ENCODE data around the gene NUDT3. TPM values are rescaled to one million over a fixed set of nuclear protein-coding genes. Genes with fewer than 3 reads are reported as not detected.

NUDT3 gene
- total and polyA plus RNA-seq, 9 donors = 16.0 to 60.7 (median 50.2) TPM

GRCh38 chr6:34437644-34437970 lies 45.1 kb upstream of the NUDT3 start:
- DNase-seq = no peak
- H3K4me3 ChIP-seq = no peak overlapping the region
- no peak for TF ChIP-seq EP300 (IDR thresholded peaks at IDR 0.05)
- TF ChIP-seq POLR2A (IDR thresholded peaks at IDR 0.05) = no peak
- no peak for TF ChIP-seq CTCF (IDR thresholded peaks at IDR 0.05)
- no peak overlapping the region for H3K27ac ChIP-seq
- H3K36me3 ChIP-seq = no peaks in the 10 kb centered on the region
- H3K4me1 ChIP-seq (ENCODE audit: insufficient read depth) = no peaks in the 10 kb centered on the region
- no peaks in the 10 kb centered on the region for H3K9me3 ChIP-seq
- 57 to 77% (median 70%) methylated on average over 1 of the region's 1 CpG for WGBS, 3 donors
- intact Hi-C loops (cut with DNase I) = no loop called here
- no peaks in the 10 kb centered on the region for H3K27me3 ChIP-seq

GRCh38 chr6:34436803-34437643 lies 44.6 kb upstream of the NUDT3 start:
- no peak for TF ChIP-seq EP300 (IDR thresholded peaks at IDR 0.05)
- TF ChIP-seq CTCF (IDR thresholded peaks at IDR 0.05) = no peak
- no peak for TF ChIP-seq POLR2A (IDR thresholded peaks at IDR 0.05)
- Histone ChIP-seq H3K4me1 (ENCODE audit: insufficient read depth) (no peaks in the 10 kb centered on the region), H3K9me3 (no peaks in the 10 kb centered on the region), H3K27me3 (no peaks in the 10 kb centered on the region), H3K4me3 (no peak overlapping the region), H3K36me3 (no peaks in the 10 kb centered on the region), H3K27ac (no peak overlapping the region)
- intact Hi-C loops (cut with DNase I) = no loop called here
- DNase-seq = no peak
- WGBS, 3 donors = 86 to 91% (median 91%) methylated on average over 25 to 38 of the region's 38 CpGs

- 61 to 71% (median 66%) methylated on average over 5 of the region's 5 CpGs for WGBS, 3 donors
- Histone ChIP-seq H3K27ac (no peak overlapping the region), H3K27me3 (no peaks in the 10 kb centered on the region), H3K4me3 (no peak overlapping the region), H3K9me3 (no peaks in the 10 kb centered on the region), H3K4me1 (ENCODE audit: insufficient read depth) (no peaks in the 10 kb centered on the region), H3K36me3 (no peaks in the 10 kb centered on the region)
- TF ChIP-seq EP300 (IDR thresholded peaks at IDR 0.05) (no peak), CTCF (IDR thresholded peaks at IDR 0.05) (no peak)
- DNase-seq = no peak
- intact Hi-C loops (cut with DNase I) = no loop called here
These were observed 43.4 kb upstream of the NUDT3 start for GRCh38 chr6:34435916-34436315.

GRCh38 chr6:34425498-34426410 lies 33.3 kb upstream of the NUDT3 start, which contains the start of gene RPS10:
RPS10 (minus strand) TSS chr6:34426069; CDS start chr6:34425221, 848 bp downstream.
- 0 to 1% (median 0%) methylated on average over 56 to 58 of the region's 58 CpGs for WGBS, 3 donors
- H3K4me3 ChIP-seq = peak within 1 kb of the TSS; percentile 65
- TF ChIP-seq CTCF (IDR thresholded peaks at IDR 0.05) = no peak
- TF ChIP-seq POLR2A (IDR thresholded peaks at IDR 0.05) = peak; percentile 76
- no peak for TF ChIP-seq EP300 (IDR thresholded peaks at IDR 0.05)
- intact Hi-C loops (cut with DNase I) = loop anchor here in 1 of 4 donors (10.0 kb wide), 1 partner anchor 189 kb away; no protein-coding TSS in a partner anchor
- peak within 1 kb of the TSS; percentile 31 to 76 for H3K27ac ChIP-seq
- no peaks in the 10 kb centered on the region for H3K27me3 ChIP-seq
- no peaks in the 10 kb centered on the region for H3K36me3 ChIP-seq
- no peaks in the 10 kb centered on the region for H3K9me3 ChIP-seq
- peaks cover 3% of the 10 kb centered on the region for H3K4me1 ChIP-seq (ENCODE audit: insufficient read depth)
- DNase-seq = peak; percentile 90 to 97 (median 93)

Measured in ovary (tissue), 9 donors.